BLaER1 treated with 17β-estradiol and CSF1 and Interleukin-3, amounts not matched to agents 10 nM and 100 nM (cell line): ENCODE results near the gene SYMPK.

Source experiments
- H3K27ac ChIP-seq, 11 experiments: shearing (Covaris generic); formaldehyde crosslinking; 2 replicates each; pipeline ENCODE4 v1.8.1; 2022
- H3K27me3 ChIP-seq, 11 experiments: shearing (Covaris generic); formaldehyde crosslinking; 2 replicates each; pipeline ENCODE4 v1.8.1; 2022
- H3K36me3 ChIP-seq, 11 experiments: shearing (Covaris generic); formaldehyde crosslinking; 2 replicates each; pipeline ENCODE4 v1.8.1; 2022
- H3K4me1 ChIP-seq, 10 experiments: shearing (Covaris generic); formaldehyde crosslinking; 2 replicates each; pipeline ENCODE4 v1.8.1; 2022
- H3K4me2 ChIP-seq, 11 experiments: shearing (Covaris generic); formaldehyde crosslinking; 2 replicates each; pipeline ENCODE4 v1.8.1; 2022
- H3K4me3 ChIP-seq, 10 experiments: shearing (Covaris generic); formaldehyde crosslinking; 2 replicates each; pipeline ENCODE4 v1.8.1; 2022
- H3K9ac ChIP-seq, 11 experiments: shearing (Covaris generic); formaldehyde crosslinking; 2 replicates each; pipeline ENCODE4 v1.8.1; 2022
- H3K9me3 ChIP-seq, 11 experiments: shearing (Covaris generic); formaldehyde crosslinking; replicated peaks in 1 of 11; 2 replicates each; pipeline ENCODE4 v1.8.1; 2022
- H4K20me1 ChIP-seq, 11 experiments: shearing (Covaris generic); formaldehyde crosslinking; 2 replicates each; pipeline ENCODE4 v1.8.1; 2022
- Cebpa-rat ChIP-seq, 11 experiments: shearing (Covaris generic); IDR thresholded peaks; 2 replicates each; pipeline ENCODE4 v1.8.1; 2022

Gene SYMPK

DNA sequence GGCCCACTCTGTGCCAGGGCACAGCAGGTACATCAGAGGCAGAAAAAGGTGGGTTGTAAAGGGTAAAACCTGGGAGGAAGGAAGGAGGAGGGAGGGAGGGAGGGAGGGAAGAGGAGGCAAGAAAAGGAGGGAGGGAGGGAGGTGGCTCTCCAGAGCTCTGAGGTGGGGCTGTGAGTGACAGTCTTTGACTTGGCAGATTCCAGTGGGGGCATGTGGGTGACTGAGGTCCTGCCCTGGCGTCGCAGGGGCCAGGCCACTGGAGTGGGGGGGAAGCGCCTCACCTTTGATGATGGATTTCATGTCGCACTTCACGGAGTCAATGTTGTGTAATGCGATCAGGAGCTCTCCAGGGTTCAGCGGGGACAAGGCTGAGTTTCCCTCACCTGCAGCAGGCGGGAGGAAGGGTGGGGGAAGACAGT lies 41.8 kb downstream of the SYMPK start:
- H3K4me2 ChIP-seq, result no peak overlapping the region
- TF ChIP-seq Cebpa-rat (IDR thresholded peaks at IDR 0.05), result no peak
- no peak overlapping the region for H3K27ac ChIP-seq
- peaks cover 61 to 83% (median 72%) of the 10 kb centered on the region in 11 experiments for H3K36me3 ChIP-seq
- no peak overlapping the region for H3K9ac ChIP-seq
- no peak overlapping the region for H3K4me3 ChIP-seq
- H3K4me1 ChIP-seq, result peaks cover 9 to 43% (median 23%) of the 10 kb centered on the region in 10 experiments
- no peaks in the 10 kb centered on the region for H3K9me3 ChIP-seq
- H3K27me3 ChIP-seq, result no peaks in the 10 kb centered on the region
- H4K20me1 ChIP-seq, result peaks cover 5 to 94% (median 36%) of the 10 kb centered on the region in 11 experiments; a peak in 19 of 22 replicates

DNA sequence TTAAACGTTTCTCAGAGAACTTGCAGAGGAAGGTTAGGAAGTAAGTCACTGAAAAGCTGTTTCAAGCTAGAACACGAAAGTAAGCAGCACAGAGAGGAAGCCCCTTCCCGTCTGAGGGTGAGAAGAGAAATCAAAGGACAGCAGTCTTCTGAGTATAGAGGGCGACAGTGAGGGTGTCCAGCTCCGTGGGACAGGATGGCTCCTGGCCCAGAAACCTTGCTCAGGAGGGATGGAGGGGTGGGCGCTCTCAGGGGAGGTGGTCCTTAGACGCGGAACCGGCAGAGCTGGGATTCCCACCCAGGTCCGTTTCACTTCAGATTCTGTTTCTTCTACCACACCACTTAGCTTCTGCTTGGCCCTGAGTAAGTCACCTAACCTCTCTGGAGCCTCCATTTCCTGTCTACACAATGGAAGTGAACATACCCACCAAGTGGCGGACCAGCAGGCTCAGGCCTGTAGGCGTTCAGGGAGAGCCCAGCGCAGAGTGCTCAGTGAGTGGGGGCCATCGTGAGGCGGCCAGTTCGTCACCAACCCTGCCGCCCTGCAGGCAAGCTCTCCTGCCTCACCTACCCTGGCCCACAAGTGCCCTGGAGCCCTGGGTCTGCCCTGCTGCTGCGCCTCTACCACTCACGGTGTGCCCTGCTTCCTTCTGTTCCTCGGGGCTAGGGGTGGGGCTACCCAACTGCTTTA lies 42.4 kb downstream of the SYMPK start:
- Histone ChIP-seq H3K4me2 (no peak overlapping the region), H4K20me1 (peaks cover 5 to 88% (median 36%) of the 10 kb centered on the region in 11 experiments; a peak in 19 of 22 replicates), H3K4me3 (no peak overlapping the region), H3K27ac (peak overlapping the region in 3 of 11 experiments; percentile 4 to 40 (median 35); a peak in 4 of 22 replicates), H3K36me3 (peaks cover 55 to 78% (median 66%) of the 10 kb centered on the region in 11 experiments), H3K9me3 (no peaks in the 10 kb centered on the region), H3K27me3 (no peaks in the 10 kb centered on the region), H3K9ac (peak overlapping the region in 2 of 11 experiments; percentile 10 to 41; a peak in 4 of 22 replicates), H3K4me1 (peaks cover 14 to 48% (median 28%) of the 10 kb centered on the region in 10 experiments)
- no peak for TF ChIP-seq Cebpa-rat (IDR thresholded peaks at IDR 0.05)

DNA sequence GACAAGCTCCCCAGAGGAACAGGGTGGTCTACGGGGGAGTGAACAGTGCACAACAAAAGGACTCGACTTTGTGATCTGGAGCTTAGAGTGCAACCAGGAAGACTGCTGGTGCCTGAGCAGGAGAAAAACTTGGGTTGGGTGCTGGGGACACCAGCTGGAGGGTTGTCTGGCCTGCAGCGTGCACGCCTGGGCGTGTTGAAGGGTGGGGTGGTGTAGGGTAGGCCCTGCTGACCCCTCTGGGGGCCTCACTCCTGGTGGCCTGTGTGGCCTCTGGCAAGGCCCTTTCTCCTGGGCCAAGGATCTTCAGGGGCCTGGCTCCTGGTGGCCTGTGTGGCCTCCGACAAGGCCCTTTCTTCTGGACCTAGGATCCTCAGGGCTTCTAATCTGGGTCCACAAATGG lies 43.2 kb downstream of the SYMPK start:
- Histone ChIP-seq H3K36me3 (peaks cover 47 to 70% (median 58%) of the 10 kb centered on the region in 11 experiments), H4K20me1 (peaks cover 8 to 85% (median 37%) of the 10 kb centered on the region in 11 experiments; a peak in 18 of 22 replicates), H3K4me3 (no peak overlapping the region), H3K4me2 (no peak overlapping the region), H3K27me3 (peaks cover 0 to 5% (median 0%) of the 10 kb centered on the region in 11 experiments; a peak in 2 of 22 replicates), H3K9me3 (no peaks in the 10 kb centered on the region), H3K4me1 (peaks cover 16 to 55% (median 35%) of the 10 kb centered on the region in 10 experiments), H3K27ac (peak overlapping the region in 3 of 11 experiments; percentile 4 to 40 (median 35); a peak in 3 of 22 replicates), H3K9ac (peak overlapping the region in 1 of 11 experiments; percentile 24; a peak in 1 of 22 replicates)
- TF ChIP-seq Cebpa-rat (IDR thresholded peaks at IDR 0.05), result no peak

GRCh38 chr19:45817725-45818301 lies 45.1 kb downstream of the SYMPK start:
- Histone ChIP-seq H3K36me3 (peaks cover 28 to 50% (median 39%) of the 10 kb centered on the region in 11 experiments), H3K4me3 (no peak overlapping the region), H3K4me1 (peaks cover 16 to 60% (median 40%) of the 10 kb centered on the region in 10 experiments), H4K20me1 (peaks cover 12 to 76% (median 35%) of the 10 kb centered on the region in 11 experiments; a peak in 18 of 22 replicates), H3K9ac (peak overlapping the region in 5 of 11 experiments; percentile 9 to 34 (median 24); a peak in 4 of 22 replicates), H3K27me3 (peaks cover 0 to 15% (median 0%) of the 10 kb centered on the region in 11 experiments; a peak in 3 of 22 replicates), H3K4me2 (peak overlapping the region in 10 of 11 experiments; percentile 19 to 55 (median 44); a peak in 17 of 22 replicates), H3K9me3 (no peaks in the 10 kb centered on the region), H3K27ac (peak overlapping the region in 1 of 11 experiments; percentile 23; a peak in 2 of 22 replicates)
- no peak for TF ChIP-seq Cebpa-rat (IDR thresholded peaks at IDR 0.05)

DNA sequence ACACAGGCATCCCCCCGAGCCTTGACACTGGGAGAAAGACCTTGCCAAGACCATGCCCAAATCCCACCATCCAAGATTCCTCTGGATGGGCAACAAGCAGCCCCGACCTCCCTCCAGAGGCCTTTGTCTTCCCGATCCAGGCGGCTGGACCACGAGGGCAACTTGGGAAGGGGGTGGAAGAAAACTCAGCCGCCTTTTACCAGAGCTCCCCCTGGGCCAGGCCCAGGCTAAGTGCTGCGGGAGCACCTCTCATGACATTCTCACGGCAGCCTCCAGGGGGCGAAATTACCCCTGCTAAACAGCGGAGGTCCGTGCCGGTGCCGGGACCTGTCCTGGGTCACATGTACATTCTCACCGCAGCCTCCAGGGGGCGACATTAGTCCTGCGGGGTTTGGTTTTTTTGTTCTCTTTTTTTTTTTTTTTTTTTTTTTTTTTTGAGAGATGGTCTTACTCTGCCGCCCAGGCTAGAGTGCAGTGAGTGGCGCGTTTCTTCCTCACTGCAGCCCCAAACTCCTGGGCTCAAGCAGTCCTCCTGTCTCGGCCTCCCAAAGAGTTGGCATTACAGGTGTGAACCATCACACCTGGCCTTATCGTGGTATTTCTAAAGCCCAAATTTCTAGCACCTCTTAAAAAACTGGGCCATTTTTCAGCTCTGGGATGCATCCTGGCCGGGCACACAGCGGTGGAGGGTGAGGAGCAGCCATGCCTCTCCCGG lies 45.8 kb downstream of the SYMPK start:
- no peak overlapping the region for H3K4me3 ChIP-seq
- H3K9me3 ChIP-seq, result no peaks in the 10 kb centered on the region
- H4K20me1 ChIP-seq, result peaks cover 12 to 70% (median 35%) of the 10 kb centered on the region in 11 experiments; a peak in 18 of 22 replicates
- H3K4me2 ChIP-seq, result peak overlapping the region; percentile 82 to 94 (median 91)
- peaks cover 22 to 44% (median 32%) of the 10 kb centered on the region in 11 experiments for H3K36me3 ChIP-seq
- H3K27ac ChIP-seq, result peak overlapping the region in 3 of 11 experiments; percentile 65 to 69 (median 69); a peak in 4 of 22 replicates
- peaks cover 0 to 18% (median 0%) of the 10 kb centered on the region in 11 experiments; a peak in 3 of 22 replicates for H3K27me3 ChIP-seq
- H3K4me1 ChIP-seq, result peaks cover 16 to 61% (median 40%) of the 10 kb centered on the region in 10 experiments
- peak overlapping the region in 7 of 11 experiments; percentile 24 to 78 (median 73); a peak in 11 of 22 replicates for H3K9ac ChIP-seq
- TF ChIP-seq Cebpa-rat (IDR thresholded peaks at IDR 0.05), result no peak

DNA sequence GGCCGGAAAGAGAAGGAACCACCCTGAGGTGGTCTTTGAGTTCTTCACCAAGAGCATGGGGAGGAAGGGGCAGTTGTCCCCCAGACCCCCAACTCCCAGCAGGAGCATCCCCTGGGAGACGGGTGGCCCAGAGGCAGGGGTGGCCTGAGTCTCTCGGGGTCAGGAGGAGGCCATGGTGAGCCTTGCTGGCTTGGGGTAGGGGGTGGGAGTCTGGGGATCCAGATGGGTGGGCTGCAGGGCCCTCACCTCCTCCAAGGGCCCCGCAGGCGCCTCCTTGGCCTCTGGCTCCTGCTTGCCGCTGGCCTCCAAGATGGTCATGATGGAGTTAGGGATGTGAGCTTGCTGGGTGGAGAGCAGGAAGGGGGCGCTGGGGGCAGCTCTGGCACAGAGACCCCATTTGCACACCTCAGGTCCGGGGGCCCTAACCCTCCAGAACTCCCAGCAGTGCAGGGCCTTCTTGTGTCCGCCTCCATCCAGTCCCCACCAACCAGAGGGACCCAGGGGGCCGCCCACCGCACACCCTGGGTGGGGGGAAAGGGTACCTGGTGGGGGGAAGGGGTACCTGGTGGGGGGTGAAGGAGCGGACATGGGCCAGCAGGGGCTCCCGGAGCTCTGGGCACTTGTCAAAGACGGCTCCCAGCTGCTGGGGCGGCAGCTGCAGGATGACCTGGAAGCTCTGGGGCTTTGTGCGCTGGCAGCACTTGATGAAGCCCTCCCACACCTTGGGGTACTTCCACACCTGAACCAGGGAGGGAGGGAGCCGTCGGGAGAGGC lies 46.5 kb downstream of the SYMPK start:
- peak overlapping the region in 10 of 11 experiments; percentile 61 to 78 (median 74); a peak in 18 of 22 replicates for H3K9ac ChIP-seq
- H3K4me3 ChIP-seq, result peak overlapping the region in 9 of 10 experiments; percentile 48 to 74 (median 62); a peak in 19 of 20 replicates
- peak overlapping the region; percentile 82 to 94 (median 91) for H3K4me2 ChIP-seq
- no peaks in the 10 kb centered on the region for H3K9me3 ChIP-seq
- H3K4me1 ChIP-seq, result peaks cover 16 to 58% (median 40%) of the 10 kb centered on the region in 10 experiments
- H4K20me1 ChIP-seq, result peaks cover 12 to 66% (median 34%) of the 10 kb centered on the region in 11 experiments; a peak in 18 of 22 replicates
- no peak for TF ChIP-seq Cebpa-rat (IDR thresholded peaks at IDR 0.05)
- H3K36me3 ChIP-seq, result peaks cover 18 to 37% (median 27%) of the 10 kb centered on the region in 11 experiments; a peak in 21 of 22 replicates
- H3K27me3 ChIP-seq, result peaks cover 0 to 18% (median 0%) of the 10 kb centered on the region in 11 experiments; a peak in 3 of 22 replicates
- H3K27ac ChIP-seq, result peak overlapping the region in 8 of 11 experiments; percentile 49 to 70 (median 66); a peak in 16 of 22 replicates

DNA sequence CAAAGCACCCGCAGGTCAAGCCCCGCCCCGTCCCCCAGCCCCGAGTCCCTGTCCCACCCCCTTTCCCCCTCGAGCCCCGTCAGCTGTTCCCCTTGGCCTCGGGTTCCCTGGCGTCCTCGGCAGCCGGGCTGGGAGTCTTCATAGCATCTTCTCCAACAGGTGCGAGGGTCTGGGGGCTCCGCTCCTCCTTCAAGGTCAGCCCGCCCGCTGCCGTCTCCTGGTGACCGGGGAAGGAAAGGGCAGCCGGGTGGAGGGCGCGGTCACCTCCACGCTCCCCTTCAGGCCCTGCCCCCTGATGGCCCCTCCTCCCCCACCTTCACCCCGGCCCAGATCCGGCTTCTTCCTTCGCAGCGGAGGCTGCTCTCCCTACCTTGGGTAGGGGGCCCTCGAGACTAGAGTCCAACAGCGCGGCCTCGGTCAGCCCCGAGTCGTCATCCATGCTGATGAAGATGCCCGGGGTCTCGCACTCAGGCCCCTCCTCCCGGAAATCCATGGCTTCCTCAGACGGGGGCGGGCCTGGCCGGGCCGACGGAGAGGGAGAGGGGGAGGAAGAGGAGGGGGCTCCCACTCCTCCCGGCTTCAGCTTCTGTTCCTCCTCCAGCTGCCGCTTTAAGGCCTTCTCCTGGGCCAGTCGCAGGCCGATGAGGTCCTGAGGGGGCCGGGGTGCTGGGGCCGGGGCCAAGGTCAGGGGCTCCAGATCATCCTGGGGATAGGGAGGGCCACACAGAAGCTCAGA lies 47.3 kb downstream of the SYMPK start:
- Histone ChIP-seq H3K4me3 (peak overlapping the region; percentile 32 to 74 (median 62)), H3K9ac (peak overlapping the region; percentile 61 to 78 (median 73); a peak in 21 of 22 replicates), H3K9me3 (no peaks in the 10 kb centered on the region), H3K27ac (peak overlapping the region in 9 of 11 experiments; percentile 42 to 70 (median 65); a peak in 17 of 22 replicates), H4K20me1 (peaks cover 12 to 59% (median 33%) of the 10 kb centered on the region in 11 experiments; a peak in 18 of 22 replicates), H3K4me2 (peak overlapping the region; percentile 82 to 94 (median 91)), H3K4me1 (peaks cover 17 to 60% (median 46%) of the 10 kb centered on the region in 10 experiments), H3K27me3 (peaks cover 0 to 18% (median 0%) of the 10 kb centered on the region in 11 experiments; a peak in 3 of 22 replicates), H3K36me3 (peaks cover 13 to 31% (median 21%) of the 10 kb centered on the region in 11 experiments; a peak in 20 of 22 replicates)
- TF ChIP-seq Cebpa-rat (IDR thresholded peaks at IDR 0.05), result no peak
